GM23248 (cell line): ENCODE results near the gene NCAPG.

Source experiments
- EZH2 ChIP-seq: fragments of 200-600 bp; sonication (generic); IDR thresholded peaks from 2 replicates; pipeline ENCODE4 v1.6.1; 2018; ENCODE audit warnings: antibody characterized with exemption, mild to moderate bottlenecking; ENCODE audit not compliant: insufficient read depth, poor library complexity, severe bottlenecking
- EZH2phosphoT487 ChIP-seq: fragments of 200-600 bp; sonication (generic); IDR thresholded peaks from 2 replicates; pipeline ENCODE4 v1.6.1; 2018; ENCODE audit warnings: antibody characterized with exemption, moderate library complexity, mild to moderate bottlenecking, low read depth; ENCODE audit not compliant: insufficient read depth

DNA sequence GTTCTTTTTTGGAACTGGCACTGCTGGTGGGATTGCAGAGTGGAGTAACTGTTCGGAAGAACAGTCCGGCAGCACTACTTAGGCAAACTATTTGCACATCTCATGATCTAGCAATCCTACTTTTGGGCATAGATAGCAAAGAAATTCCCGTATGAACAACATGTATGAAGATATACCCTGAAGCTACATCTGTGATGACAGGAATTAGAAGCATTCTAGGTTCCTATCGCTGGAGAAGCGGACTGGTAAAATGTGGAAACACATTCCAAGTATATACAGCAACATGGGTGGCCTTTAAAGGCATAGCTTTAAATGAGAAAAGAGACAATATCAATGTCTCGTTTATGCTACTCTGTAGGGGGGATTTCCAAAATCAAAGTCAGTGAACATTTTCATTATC lies 3.3 kb upstream of the NCAPG start:
- TF ChIP-seq EZH2, result no peak
- TF ChIP-seq EZH2phosphoT487, result no peak
